Hepatic stellate cell (primary cell): ENCODE results near the gene CRTAP.
"Not testable (repeated sequence)": the region's sequence is repeated elsewhere in the genome, so short reads cannot be mapped to it uniquely, and the experiment has no call there.

Experiments used
- DNase-seq: peaks from one replicate; pipeline ENCODE4 v3.0.0; 2011; ENCODE audit warnings: low spot score

The CRTAP gene

GRCh38 chr3:33179132-33179531, 65.3 kb downstream of the CRTAP start:
- no peak for DNase-seq

DNA sequence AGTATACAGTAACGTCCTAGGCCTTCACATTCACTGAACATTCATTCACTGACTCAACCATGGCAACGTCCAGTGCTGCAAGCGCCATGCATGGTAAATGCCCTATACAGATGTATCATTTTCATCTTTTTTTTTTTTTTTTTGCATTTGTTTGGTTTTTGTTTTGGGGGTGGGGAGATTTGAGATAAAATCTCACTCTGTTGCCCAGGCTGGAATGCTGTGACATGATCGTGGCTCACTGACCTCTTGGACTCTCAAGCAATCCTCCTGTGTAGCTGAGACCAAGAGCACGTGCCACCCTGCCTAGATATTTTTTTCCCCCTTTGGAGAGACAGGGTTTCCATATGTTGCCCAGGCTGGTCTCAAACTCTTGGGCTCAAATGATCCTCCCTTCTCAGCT, 67.4 kb downstream of the CRTAP start:
- DNase-seq: no peak

GRCh38 chr3:33181641-33182040, 67.8 kb downstream of the CRTAP start:
- not testable (repeated sequence) for DNase-seq

GRCh38 chr3:33184863-33185262, 71.0 kb downstream of the CRTAP start:
- no peak for DNase-seq

- DNase-seq: no peak
These were observed 72.9 kb downstream of the CRTAP start for GRCh38 chr3:33186524-33187367.

DNA sequence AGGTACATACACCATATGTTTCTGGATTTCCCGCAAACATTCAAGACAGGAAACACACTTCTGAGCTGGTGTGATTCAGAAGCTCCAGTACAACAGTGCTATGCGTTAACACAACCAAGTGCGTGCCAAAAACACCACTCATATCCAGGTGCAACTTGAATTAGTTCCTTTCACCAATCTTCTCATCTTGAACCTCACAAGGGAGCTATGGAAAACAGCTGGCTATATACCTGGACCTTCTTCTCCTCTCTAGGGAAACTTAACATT, 73.5 kb downstream of the CRTAP start:
- no peak for DNase-seq

GRCh38 chr3:33194303-33194702, 80.5 kb downstream of the CRTAP start:
- no peak for DNase-seq

GRCh38 chr3:33196538-33196937, 82.7 kb downstream of the CRTAP start:
- no peak for DNase-seq
